H9 (cell line): Measurements from ENCODE around the gene MAPKAPK2. TPM values are rescaled to one million over a fixed set of nuclear protein-coding genes. Genes with fewer than 3 reads are reported as not detected.

Experiments
- DNase-seq: peaks from one replicate; pipeline ENCODE4 v3.0.0-alpha.2; 2017
- H2AFZ ChIP-seq: one replicate; pipeline ENCODE4 v1.6.1; 2013; ENCODE audit warnings: mild to moderate bottlenecking, low read length, control low read depth, moderate library complexity
- H2AK5ac ChIP-seq: 2 replicates; pipeline ENCODE4 v1.6.1; 2013; ENCODE audit warnings: low read length, control low read depth, mixed read lengths; ENCODE audit not compliant: insufficient read length
- H2BK120ac ChIP-seq: one replicate; pipeline ENCODE4 v1.6.1; 2013; ENCODE audit warnings: low read depth, mild to moderate bottlenecking, low read length, control low read depth, inconsistent platforms; ENCODE audit not compliant: poor library complexity, severe bottlenecking
- H2BK12ac ChIP-seq: 2 replicates; pipeline ENCODE4 v1.6.1; 2013; ENCODE audit warnings: low read length, control low read depth, mixed read lengths, low read depth; ENCODE audit not compliant: insufficient read length
- H2BK15ac ChIP-seq: 2 replicates; pipeline ENCODE4 v1.6.1; 2013; ENCODE audit warnings: low read depth, low read length, control low read depth
- H2BK20ac ChIP-seq: one replicate; pipeline ENCODE4 v1.6.1; 2013; ENCODE audit warnings: low read depth, mild to moderate bottlenecking, low read length, control low read depth, inconsistent platforms; ENCODE audit not compliant: poor library complexity, severe bottlenecking
- H2BK5ac ChIP-seq: 2 replicates; pipeline ENCODE4 v1.6.1; 2013; ENCODE audit warnings: low read length, control low read depth, mixed read lengths; ENCODE audit not compliant: insufficient read length
- H3K14ac ChIP-seq: 2 replicates; pipeline ENCODE4 v1.6.1; 2013; ENCODE audit warnings: low read length, control low read depth; ENCODE audit not compliant: insufficient read depth
- H3K18ac ChIP-seq: 2 replicates; pipeline ENCODE4 v1.6.1; 2013; ENCODE audit warnings: low read depth, mild to moderate bottlenecking, mixed read lengths, low read length, control low read depth; ENCODE audit not compliant: insufficient read length
- H3K23ac ChIP-seq: 2 replicates; pipeline ENCODE4 v1.6.1; 2013; ENCODE audit warnings: low read length, control low read depth, mixed read lengths, low read depth; ENCODE audit not compliant: insufficient read length
- H3K23me2 ChIP-seq: 2 replicates; pipeline ENCODE4 v1.6.1; 2013; ENCODE audit warnings: low read depth, mild to moderate bottlenecking, mixed read lengths, low read length, control low read depth; ENCODE audit not compliant: insufficient read length, poor library complexity, severe bottlenecking
- H3K27ac ChIP-seq: 2 replicates; pipeline ENCODE4 v1.5.1; 2013; ENCODE audit warnings: low read length, control low read depth, mixed read lengths, low read depth; ENCODE audit not compliant: insufficient read length
- H3K27me3 ChIP-seq: 2 replicates; pipeline ENCODE4 v1.6.1; 2013; ENCODE audit warnings: low read length, control low read depth, inconsistent platforms; ENCODE audit not compliant: insufficient read depth
- H3K4ac ChIP-seq: 2 replicates; pipeline ENCODE4 v1.6.1; 2013; ENCODE audit warnings: low read depth, mild to moderate bottlenecking, control low read depth, inconsistent platforms, low read length, moderate library complexity
- H3K4me1 ChIP-seq: 2 replicates; pipeline ENCODE4 v1.6.1; 2013; ENCODE audit warnings: low read length, control low read depth, inconsistent platforms; ENCODE audit not compliant: insufficient read depth
- H3K4me2 ChIP-seq: 2 replicates; pipeline ENCODE4 v1.6.1; 2013; ENCODE audit warnings: low read length, control low read depth, mixed read lengths; ENCODE audit not compliant: insufficient read length, insufficient read depth
- H3K56ac ChIP-seq: 2 replicates; pipeline ENCODE4 v1.6.1; 2013; ENCODE audit warnings: low read depth, mild to moderate bottlenecking, mixed read lengths, low read length, control low read depth; ENCODE audit not compliant: insufficient read length
- H3K79me1 ChIP-seq: 2 replicates; pipeline ENCODE4 v1.6.1; 2013; ENCODE audit warnings: low read depth, mild to moderate bottlenecking, moderate library complexity, low read length, control low read depth, inconsistent platforms; ENCODE audit not compliant: insufficient read depth, poor library complexity, severe bottlenecking
- H3K79me2 ChIP-seq: 2 replicates; pipeline ENCODE4 v1.6.1; 2013; ENCODE audit warnings: low read length, control low read depth, inconsistent platforms; ENCODE audit not compliant: insufficient read depth
- H3K9ac ChIP-seq: 2 replicates; pipeline ENCODE4 v1.6.1; 2013; ENCODE audit warnings: low read length, control low read depth, mixed read lengths; ENCODE audit not compliant: insufficient read length; ENCODE audit errors: extremely low read depth
- H3K9me3 ChIP-seq: one replicate; pipeline ENCODE4 v1.6.1; 2013; ENCODE audit warnings: low read depth, low read length, inconsistent platforms; ENCODE audit not compliant: control insufficient read depth
- H3T11ph ChIP-seq: one replicate; pipeline ENCODE4 v1.6.1; 2013; ENCODE audit warnings: mild to moderate bottlenecking, low read length, control low read depth, inconsistent platforms
- H4K20me1 ChIP-seq: one replicate; pipeline ENCODE4 v1.6.1; 2013; ENCODE audit not compliant: control insufficient read depth, insufficient read length, insufficient read depth
- H4K5ac ChIP-seq: 2 replicates; pipeline ENCODE4 v1.6.1; 2013; ENCODE audit warnings: low read depth, mild to moderate bottlenecking, mixed read lengths, low read length, control low read depth; ENCODE audit not compliant: insufficient read length
- H4K8ac ChIP-seq: replicated peaks from 2 replicates; pipeline ENCODE4 v1.6.1; 2013; ENCODE audit warnings: low read length, control low read depth, mixed read lengths, low read depth; ENCODE audit not compliant: insufficient read length
- H4K91ac ChIP-seq: 2 replicates; pipeline ENCODE4 v1.6.1; 2013; ENCODE audit warnings: low read depth, mild to moderate bottlenecking, moderate library complexity, mixed read lengths, low read length, control low read depth; ENCODE audit not compliant: insufficient read length
- H3K27ac Mint-ChIP-seq, 3 experiments: 2 replicates in 2 of 3; 3 replicates in 1 of 3; pipeline ENCODE4 v1.8.0; 2020 to 2021; ENCODE audit warnings: mixed read lengths in 3 of 3, mild to moderate bottlenecking in 1 of 3, moderate library complexity in 1 of 3
- H3K27me3 Mint-ChIP-seq: 2 replicates; pipeline ENCODE4 v1.8.0; 2021; ENCODE audit warnings: low read depth, mild to moderate bottlenecking, moderate library complexity, mixed read lengths
- H3K36me3 Mint-ChIP-seq, 3 experiments: 2 replicates in 2 of 3; 3 replicates in 1 of 3; pipeline ENCODE4 v1.8.0; 2020 to 2021; ENCODE audit warnings: low read depth in 3 of 3, mixed read lengths in 3 of 3; ENCODE audit not compliant: insufficient read depth in 1 of 3
- H3K4me1 Mint-ChIP-seq, 2 experiments: 2 replicates each; pipeline ENCODE4 v1.8.0; 2020; ENCODE audit warnings: mixed read lengths in 2 of 2
- H3K4me3 Mint-ChIP-seq, 2 experiments: 2 replicates in 1 of 2; 3 replicates in 1 of 2; pipeline ENCODE4 v1.8.0; 2020 to 2021; ENCODE audit warnings: mild to moderate bottlenecking in 2 of 2, mixed read lengths in 2 of 2, moderate library complexity in 1 of 2
- H3K9me3 Mint-ChIP-seq, 2 experiments: 2 replicates in 1 of 2; 3 replicates in 1 of 2; pipeline ENCODE4 v1.8.0; 2020; ENCODE audit warnings: mild to moderate bottlenecking in 2 of 2, mixed read lengths in 2 of 2, moderate library complexity in 1 of 2
- CTCF ChIP-seq: fragments of 200-600 bp; sonication (generic); conservative IDR thresholded peaks from 3 replicates; pipeline ENCODE4 v1.8.0; 2021; ENCODE audit warnings: antibody characterized with exemption, mild to moderate bottlenecking
- WGBS: extraction: QIAGEN DNeasy Blood & Tissue Kit; methylation state at CpG from one replicate; pipeline ENCODE4 v1.1.7; 2013; ENCODE audit warnings: missing lambda C conversion rate, low lambda C conversion rate, mixed read lengths; ENCODE audit not compliant: insufficient read length; ENCODE audit errors: extremely low coverage; 5-methylcytosine and 5-hydroxymethylcytosine counted together
- total RNA-seq: library from RNA; stranded (reverse); gene quantifications from 2 replicates; pipeline ENCODE4 v1.2.1, GENCODE V29; 2021

MAPKAPK2 gene
- total RNA-seq, 1 experiment from 2014 or later: 50.1 TPM

DNA sequence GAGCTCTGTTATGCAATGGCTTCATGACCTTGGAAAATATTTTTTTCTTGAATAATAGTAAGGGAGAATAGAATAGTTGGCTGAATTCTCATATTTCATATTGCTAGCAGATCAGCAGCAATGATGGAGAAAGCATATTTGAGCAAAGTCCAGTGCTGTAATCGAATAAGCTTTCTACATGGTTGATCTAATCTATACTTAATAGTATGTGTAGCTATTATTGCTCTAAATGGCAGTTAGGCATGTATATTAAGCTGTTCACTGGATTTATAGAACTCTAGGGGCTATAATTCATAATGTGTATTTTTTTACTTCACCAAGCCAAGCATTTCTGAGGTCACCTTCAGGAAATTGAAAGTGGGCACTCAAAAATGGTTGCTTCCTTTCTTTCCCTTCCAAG, 75.9 kb downstream of the MAPKAPK2 start:
- H2BK20ac ChIP-seq: no peak overlapping the region
- no peaks in the 10 kb centered on the region for H3K4me1 ChIP-seq
- H3K27ac ChIP-seq: no peak overlapping the region
- no peak overlapping the region for H2BK15ac ChIP-seq
- no peak overlapping the region for H2BK120ac ChIP-seq
- no peaks in the 10 kb centered on the region for H3K9me3 Mint-ChIP-seq
- H3K79me2 ChIP-seq: no peaks in the 10 kb centered on the region
- no peak overlapping the region for H3K4me3 Mint-ChIP-seq
- H3K9ac ChIP-seq: no peak overlapping the region
- H3K18ac ChIP-seq: no peak overlapping the region
- no peak overlapping the region for H2AK5ac ChIP-seq
- H4K20me1 ChIP-seq: no peaks in the 10 kb centered on the region
- no peak overlapping the region for H3K14ac ChIP-seq
- WGBS: no CpG with 5 or more reads among the region's 1 CpG
- H3K4me1 Mint-ChIP-seq: no peaks in the 10 kb centered on the region
- H3K23ac ChIP-seq: no peak overlapping the region
- H4K8ac ChIP-seq: no peak overlapping the region
- no peak overlapping the region for H3K4ac ChIP-seq
- H3K27me3 Mint-ChIP-seq: peaks cover 5% of the 10 kb centered on the region; the same call in 1 of the 2 replicates
- no peaks in the 10 kb centered on the region for H3K23me2 ChIP-seq
- H2AFZ ChIP-seq: no peak overlapping the region
- no peak overlapping the region for H3K4me2 ChIP-seq
- H3T11ph ChIP-seq: no peak overlapping the region
- no peak overlapping the region for H4K5ac ChIP-seq
- no peak overlapping the region for H3K56ac ChIP-seq
- no peak overlapping the region for H2BK5ac ChIP-seq
- DNase-seq: no peak
- H3K9me3 ChIP-seq: no peaks in the 10 kb centered on the region
- no peaks in the 10 kb centered on the region for H3K79me1 ChIP-seq
- H2BK12ac ChIP-seq: no peak overlapping the region
- no peak overlapping the region for H3K27ac Mint-ChIP-seq
- TF ChIP-seq CTCF: no peak
- no peaks in the 10 kb centered on the region for H3K36me3 Mint-ChIP-seq
- no peaks in the 10 kb centered on the region for H3K27me3 ChIP-seq
- no peak overlapping the region for H4K91ac ChIP-seq
